ENCODE data around the gene REPIN1. TPM values are rescaled to one million over a fixed set of nuclear protein-coding genes. Genes with fewer than 3 reads are reported as not detected.

Gene REPIN1
- 10 to 100 TPM; 47.8 to 71.4 (median 63.9) TPM for total RNA-seq

DNA sequence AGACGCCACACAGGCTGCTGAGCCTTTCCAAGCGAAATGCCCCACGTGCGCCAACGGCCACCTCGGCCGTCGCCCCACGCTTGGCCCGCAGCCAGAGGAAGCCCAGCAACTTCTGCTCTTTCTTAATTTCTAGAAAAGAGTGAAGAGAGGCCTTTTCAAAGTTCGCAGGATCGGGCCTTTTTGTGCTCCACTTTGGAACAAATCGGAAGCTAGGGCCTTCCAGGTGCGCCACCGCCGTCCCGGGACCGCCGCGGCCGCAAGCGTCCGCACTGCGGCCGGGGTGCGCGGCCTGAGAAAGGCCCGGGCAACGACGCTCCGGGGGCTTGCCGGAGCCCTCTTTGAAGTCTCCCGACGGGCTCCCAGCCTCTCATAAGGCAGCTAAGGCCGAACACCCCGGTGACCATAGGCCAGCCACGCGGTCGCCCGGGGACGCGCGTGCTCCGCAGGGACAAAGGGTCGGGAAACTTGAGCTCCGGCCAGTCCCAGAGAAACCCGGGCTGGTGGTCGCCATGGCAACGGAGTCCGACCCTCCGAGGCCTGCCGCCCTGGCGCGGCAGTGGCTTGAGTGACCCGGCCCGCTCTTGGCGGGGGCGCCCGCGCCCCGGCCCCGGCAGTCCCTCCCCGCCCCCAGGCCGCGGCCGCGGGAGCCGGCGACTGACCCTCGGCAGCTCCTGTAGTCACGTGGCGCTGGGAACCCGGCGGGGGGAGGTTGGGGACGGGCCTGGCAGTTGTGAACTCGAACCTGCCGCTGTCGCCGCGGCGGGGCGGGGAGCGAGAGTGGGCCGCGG is at the start of gene REPIN1:
TSS of gene REPIN1 (plus strand) at position 727 of the 788 bp plus-strand sequence. CDS start 890 bp downstream, outside the sequence.
- 1% methylated on average over 32 to 36 of the region's 85 CpGs for WGBS, 2 donors
- intact Hi-C loops (cut with DNase I; ENCODE audit: low total_unique reads), result no loop called here
- no peak for TF ChIP-seq POLR2A (IDR thresholded peaks at IDR 0.05)
- TF ChIP-seq, protein P1, sequence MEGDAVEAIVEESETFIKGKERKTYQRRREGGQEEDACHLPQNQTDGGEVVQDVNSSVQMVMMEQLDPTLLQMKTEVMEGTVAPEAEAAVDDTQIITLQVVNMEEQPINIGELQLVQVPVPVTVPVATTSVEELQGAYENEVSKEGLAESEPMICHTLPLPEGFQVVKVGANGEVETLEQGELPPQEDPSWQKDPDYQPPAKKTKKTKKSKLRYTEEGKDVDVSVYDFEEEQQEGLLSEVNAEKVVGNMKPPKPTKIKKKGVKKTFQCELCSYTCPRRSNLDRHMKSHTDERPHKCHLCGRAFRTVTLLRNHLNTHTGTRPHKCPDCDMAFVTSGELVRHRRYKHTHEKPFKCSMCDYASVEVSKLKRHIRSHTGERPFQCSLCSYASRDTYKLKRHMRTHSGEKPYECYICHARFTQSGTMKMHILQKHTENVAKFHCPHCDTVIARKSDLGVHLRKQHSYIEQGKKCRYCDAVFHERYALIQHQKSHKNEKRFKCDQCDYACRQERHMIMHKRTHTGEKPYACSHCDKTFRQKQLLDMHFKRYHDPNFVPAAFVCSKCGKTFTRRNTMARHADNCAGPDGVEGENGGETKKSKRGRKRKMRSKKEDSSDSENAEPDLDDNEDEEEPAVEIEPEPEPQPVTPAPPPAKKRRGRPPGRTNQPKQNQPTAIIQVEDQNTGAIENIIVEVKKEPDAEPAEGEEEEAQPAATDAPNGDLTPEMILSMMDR (IDR thresholded peaks at IDR 0.05), result no peak
- peak within 1 kb of the TSS; percentile 81 for H3K4me3 ChIP-seq (ENCODE audit: low read depth, poor library complexity, severe bottlenecking)
- DNase-seq (ENCODE audit: low spot score in 2 of 2), result peak; percentile 85 to 98

DNA sequence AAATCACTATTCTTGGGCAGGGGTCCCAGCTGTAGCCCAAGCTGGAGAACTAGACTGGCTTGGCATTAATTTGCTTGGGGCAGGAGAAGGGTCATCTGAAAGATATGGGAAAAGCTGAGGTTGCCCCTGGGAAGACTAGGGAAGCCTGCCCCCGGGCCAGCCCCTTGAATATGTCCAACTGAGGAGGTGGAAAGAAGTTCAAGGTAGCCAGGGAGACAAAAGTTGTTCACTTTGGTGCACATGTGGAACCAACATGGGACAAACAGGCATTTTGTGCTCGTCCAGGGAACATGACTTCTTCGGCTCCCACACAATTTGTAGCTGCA is 46.9 kb upstream of the REPIN1 start:
- TF ChIP-seq, protein P1 (IDR thresholded peaks at IDR 0.05), result no peak
- 83 to 85% methylated on average over 3 of the region's 3 CpGs for WGBS, 2 donors
- H3K4me3 ChIP-seq (ENCODE audit: low read depth, poor library complexity, severe bottlenecking), result no peak overlapping the region
- intact Hi-C loops (cut with DNase I; ENCODE audit: low total_unique reads), result no loop called here
- DNase-seq (ENCODE audit: low spot score in 2 of 2), result peak in 1 of 2 donors; percentile 62

DNA sequence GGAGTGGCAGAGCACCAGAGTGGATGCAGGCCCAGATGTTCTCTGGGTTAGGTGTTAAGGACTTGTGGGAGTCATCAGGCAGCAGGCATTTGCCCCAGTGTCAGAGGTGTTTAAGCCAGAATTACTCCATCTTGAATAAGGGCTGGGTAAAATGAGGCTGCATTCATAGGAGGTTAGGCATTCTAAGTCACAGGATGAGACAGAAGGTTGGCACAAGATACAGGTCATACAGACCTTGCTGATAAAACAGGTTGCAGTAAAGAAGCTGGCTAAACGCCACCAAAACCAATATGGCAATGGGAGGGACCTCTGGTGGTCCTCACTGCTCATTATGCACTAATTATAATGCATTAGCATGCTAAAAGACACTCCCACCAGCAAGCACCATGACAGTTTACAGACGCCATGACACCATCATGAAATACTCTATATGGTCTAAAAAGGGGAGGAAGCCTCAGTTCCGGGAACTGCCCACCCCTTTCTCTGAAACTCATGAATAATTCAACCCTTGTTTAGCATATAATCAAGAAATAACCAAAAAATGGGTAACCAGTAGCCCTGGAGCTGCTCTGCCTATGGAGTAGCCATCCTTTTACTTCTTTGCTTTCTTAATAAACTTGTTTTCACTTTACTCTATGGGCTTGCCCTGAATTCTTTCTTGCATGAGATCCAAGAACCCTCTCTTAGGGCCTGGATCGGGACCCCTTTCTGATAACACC is 46.3 kb upstream of the REPIN1 start:
- H3K4me3 ChIP-seq (ENCODE audit: low read depth, poor library complexity, severe bottlenecking), result peak overlapping the region; percentile 56
- no peak for TF ChIP-seq POLR2A (IDR thresholded peaks at IDR 0.05)
- TF ChIP-seq, protein P1 (IDR thresholded peaks at IDR 0.05), result no peak
- DNase-seq (ENCODE audit: low spot score in 2 of 2), result peak in 1 of 2 donors; percentile 23
- WGBS, 2 donors, result 48 to 64% methylated on average over 4 of the region's 4 CpGs
- intact Hi-C loops (cut with DNase I; ENCODE audit: low total_unique reads), result no loop called here

DNA sequence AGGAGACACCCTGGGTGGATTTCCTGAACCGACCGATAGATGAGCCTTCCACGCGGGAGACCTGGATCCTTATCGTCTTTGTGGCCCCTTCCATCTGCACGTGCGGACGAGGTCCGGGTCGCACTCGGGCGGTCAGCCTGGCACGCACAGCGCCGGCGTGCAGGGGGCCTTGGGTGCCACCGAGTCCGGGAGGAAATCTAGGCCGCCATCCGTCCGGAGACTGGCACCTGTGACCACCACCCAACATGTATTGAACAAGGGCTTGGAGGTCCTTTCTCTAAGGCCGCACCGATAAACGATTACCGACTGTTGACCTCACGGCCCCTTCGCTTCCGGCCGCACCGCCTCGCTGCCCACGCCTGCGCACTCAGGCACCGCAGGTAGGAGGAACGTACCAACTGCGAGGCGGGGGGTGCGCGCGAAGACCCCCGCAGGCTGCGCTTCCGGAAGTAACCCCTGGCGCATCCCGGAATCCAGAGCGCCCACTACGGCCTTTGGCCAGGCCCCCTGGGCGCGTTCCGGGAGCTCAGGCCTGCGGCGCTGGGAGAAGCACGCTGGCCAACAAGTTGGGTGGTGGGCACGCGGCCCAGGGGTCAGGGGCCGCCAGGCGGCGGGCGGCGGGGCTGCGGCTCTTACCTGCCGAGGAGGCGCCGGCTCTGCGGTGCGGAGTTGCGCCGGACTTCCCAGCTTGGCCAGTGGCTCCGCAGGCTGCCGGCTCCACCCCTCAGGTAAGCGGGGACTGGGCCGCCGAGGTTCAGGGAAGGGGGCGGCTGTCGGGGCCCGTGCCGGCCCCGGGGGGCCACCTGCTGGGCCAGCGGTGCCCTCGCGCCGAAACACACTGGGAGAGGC is 45.6 kb upstream of the REPIN1 start, which contains the start of the genes ACTR3C and LRRC61:
TSS of gene ACTR3C (minus strand) at position 713 of the 849 bp plus-strand sequence. CDS start 28,249 bp downstream, outside the sequence.
TSS of gene LRRC61 (plus strand) at position 523 of the 849 bp plus-strand sequence. CDS start 13,507 bp downstream, outside the sequence.
- TF ChIP-seq, protein P1 (IDR thresholded peaks at IDR 0.05), result no peak
- TF ChIP-seq POLR2A (IDR thresholded peaks at IDR 0.05), result no peak
- peak within 1 kb of the TSS; percentile 56 for H3K4me3 ChIP-seq (ENCODE audit: low read depth, poor library complexity, severe bottlenecking)
- WGBS, 2 donors, result 6 to 10% methylated on average over 56 to 71 of the region's 82 CpGs
- intact Hi-C loops (cut with DNase I; ENCODE audit: low total_unique reads), result no loop called here
- peak in 1 of 2 donors; percentile 86 for DNase-seq (ENCODE audit: low spot score in 2 of 2)

DNA sequence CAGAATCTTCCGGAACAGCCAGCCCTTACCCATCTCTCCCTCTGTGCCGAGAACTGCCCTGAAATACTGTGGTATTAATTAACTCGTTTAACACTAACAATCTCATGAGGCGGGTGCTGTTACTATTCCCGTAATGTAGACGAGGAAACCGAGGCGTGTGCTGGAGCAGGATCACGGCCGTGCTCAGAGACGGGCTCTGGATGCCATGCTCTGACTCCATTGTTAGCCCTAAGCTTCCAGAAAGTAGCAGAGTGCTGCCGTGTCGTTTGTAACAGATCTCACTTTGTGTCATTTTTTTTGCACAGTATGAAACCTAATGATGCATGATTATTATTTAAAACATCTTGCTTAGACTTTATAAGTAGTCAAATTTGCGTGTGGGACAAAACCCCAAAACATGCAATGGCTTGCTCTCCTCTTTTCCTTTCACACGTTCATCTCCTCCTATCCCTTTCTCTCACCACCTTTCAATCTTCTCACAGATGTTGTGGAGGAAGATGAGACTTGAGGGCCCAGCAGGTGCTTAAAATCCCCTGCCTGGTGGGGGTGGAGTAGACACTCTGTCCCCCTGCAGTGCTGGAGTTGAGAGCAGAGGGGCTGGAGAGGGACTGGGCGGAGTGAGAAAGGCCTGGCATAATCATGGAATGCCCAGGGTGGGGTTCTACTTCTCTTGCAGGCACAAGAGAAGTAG is 44.8 kb upstream of the REPIN1 start:
- intact Hi-C loops (cut with DNase I; ENCODE audit: low total_unique reads), result no loop called here
- TF ChIP-seq POLR2A (IDR thresholded peaks at IDR 0.05), result no peak
- TF ChIP-seq, protein P1 (IDR thresholded peaks at IDR 0.05), result no peak
- WGBS, 2 donors, result 11 to 19% methylated on average over 16 of the region's 16 CpGs
- H3K4me3 ChIP-seq (ENCODE audit: low read depth, poor library complexity, severe bottlenecking), result peak overlapping the region; percentile 56
- DNase-seq (ENCODE audit: low spot score in 2 of 2), result peak in 1 of 2 donors; percentile 79
